Nephron progenitor cell (in vitro differentiated cells): ENCODE measurements around the gene LINGO1.

Experiments used
- DNase-seq: peaks from one replicate; pipeline ENCODE4 v3.0.0; 2021
- H3K27ac Mint-ChIP-seq: 2 replicates; pipeline ENCODE4 v1.8.0; 2021; ENCODE audit warnings: mild to moderate bottlenecking, moderate library complexity, mixed read lengths
- H3K27me3 Mint-ChIP-seq: 2 replicates; pipeline ENCODE4 v1.8.0; 2021; ENCODE audit warnings: mild to moderate bottlenecking, low read depth, mixed read lengths; ENCODE audit not compliant: poor library complexity
- H3K36me3 Mint-ChIP-seq: 2 replicates; pipeline ENCODE4 v1.8.0; 2021; ENCODE audit warnings: low read depth, mixed read lengths
- H3K4me1 Mint-ChIP-seq: 2 replicates; pipeline ENCODE4 v1.8.0; 2021; ENCODE audit warnings: mixed read lengths
- H3K4me3 Mint-ChIP-seq: 2 replicates; pipeline ENCODE4 v1.8.0; 2021; ENCODE audit warnings: mild to moderate bottlenecking, moderate library complexity, mixed read lengths
- H3K9me3 Mint-ChIP-seq: 2 replicates; pipeline ENCODE4 v1.8.0; 2021; ENCODE audit warnings: mild to moderate bottlenecking, moderate library complexity, mixed read lengths
- CTCF ChIP-seq: fragments of 200-600 bp; sonication (generic); IDR thresholded peaks from 2 replicates; pipeline ENCODE4 v1.5.0; 2021; ENCODE audit warnings: antibody characterized with exemption

Gene LINGO1

GRCh38 chr15:77576538-77576937 lies 56.2 kb downstream of the LINGO1 start:
- H3K4me1 Mint-ChIP-seq: peaks cover 65% of the 10 kb centered on the region
- DNase-seq: no peak
- no peak overlapping the region for H3K27ac Mint-ChIP-seq
- no peaks in the 10 kb centered on the region for H3K27me3 Mint-ChIP-seq
- H3K36me3 Mint-ChIP-seq: no peaks in the 10 kb centered on the region
- H3K4me3 Mint-ChIP-seq: no peak overlapping the region
- no peak for TF ChIP-seq CTCF
- no peaks in the 10 kb centered on the region for H3K9me3 Mint-ChIP-seq

GRCh38 chr15:77575203-77575934 lies 57.3 kb downstream of the LINGO1 start:
- peaks cover 3% of the 10 kb centered on the region for H3K27me3 Mint-ChIP-seq
- no peak overlapping the region for H3K27ac Mint-ChIP-seq
- no peaks in the 10 kb centered on the region for H3K36me3 Mint-ChIP-seq
- no peaks in the 10 kb centered on the region for H3K9me3 Mint-ChIP-seq
- DNase-seq: no peak
- H3K4me1 Mint-ChIP-seq: peaks cover 63% of the 10 kb centered on the region
- H3K4me3 Mint-ChIP-seq: no peak overlapping the region
- TF ChIP-seq CTCF: no peak

- Mint-ChIP-seq H3K27me3 (peaks cover 3% of the 10 kb centered on the region), H3K4me3 (no peak overlapping the region), H3K36me3 (no peaks in the 10 kb centered on the region), H3K27ac (no peak overlapping the region), H3K9me3 (no peaks in the 10 kb centered on the region), H3K4me1 (peaks cover 70% of the 10 kb centered on the region)
- no peak for DNase-seq
- TF ChIP-seq CTCF: no peak
These were observed 58.0 kb downstream of the LINGO1 start for GRCh38 chr15:77574521-77575202.

GRCh38 chr15:77573802-77574201 lies 58.9 kb downstream of the LINGO1 start:
- Mint-ChIP-seq H3K4me1 (peaks cover 74% of the 10 kb centered on the region), H3K9me3 (no peaks in the 10 kb centered on the region), H3K4me3 (no peak overlapping the region), H3K27ac (peak overlapping the region; percentile 97), H3K36me3 (no peaks in the 10 kb centered on the region), H3K27me3 (peaks cover 3% of the 10 kb centered on the region)
- no peak for TF ChIP-seq CTCF
- DNase-seq: no peak

- Mint-ChIP-seq H3K36me3 (no peaks in the 10 kb centered on the region), H3K27ac (no peak overlapping the region), H3K4me1 (peaks cover 76% of the 10 kb centered on the region), H3K4me3 (no peak overlapping the region), H3K27me3 (peaks cover 3% of the 10 kb centered on the region), H3K9me3 (no peaks in the 10 kb centered on the region)
- no peak for DNase-seq
- no peak for TF ChIP-seq CTCF
These were observed 60.5 kb downstream of the LINGO1 start for GRCh38 chr15:77572186-77572585.

GRCh38 chr15:77571741-77572140 lies 61.0 kb downstream of the LINGO1 start:
- Mint-ChIP-seq H3K4me1 (peaks cover 77% of the 10 kb centered on the region), H3K27ac (no peak overlapping the region), H3K4me3 (no peak overlapping the region), H3K27me3 (peaks cover 3% of the 10 kb centered on the region), H3K36me3 (no peaks in the 10 kb centered on the region), H3K9me3 (no peaks in the 10 kb centered on the region)
- no peak for DNase-seq
- no peak for TF ChIP-seq CTCF
